ENCODE measurements around the gene MYO1A.
"Not testable (repeated sequence)": the region's sequence is repeated elsewhere in the genome, so short reads cannot be mapped to it uniquely, and the experiment has no call there.

The MYO1A gene

DNA sequence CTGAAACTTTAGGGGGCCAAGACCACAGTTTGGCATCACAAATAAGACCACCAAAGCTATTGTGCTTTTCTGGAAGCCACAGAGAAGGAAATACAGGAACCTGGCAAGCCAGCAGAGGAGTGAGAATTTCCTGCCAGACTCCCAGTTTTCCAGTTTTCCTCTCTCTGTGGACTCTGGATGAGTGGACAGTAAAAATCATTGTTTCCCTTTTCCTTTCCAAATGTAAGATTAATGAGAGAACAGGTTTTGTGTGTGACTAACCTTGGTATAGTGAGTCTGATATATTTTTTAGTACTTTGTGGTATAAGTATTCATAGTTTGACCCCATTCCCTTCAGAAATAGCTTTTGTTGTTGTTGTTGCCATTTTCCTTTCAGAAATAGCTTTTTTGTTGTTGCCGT, 31.0 kb downstream of the MYO1A start:
- no peak for DNase-seq
- Histone ChIP-seq H3K27ac (ENCODE audit: insufficient read depth, low read length, poor library complexity, severe bottlenecking) (no peak overlapping the region), H3K36me3 (ENCODE audit: control insufficient read depth, insufficient read depth, low read length) (no peaks in the 10 kb centered on the region), H3K4me3 (ENCODE audit: insufficient read depth, low read depth, low read length, poor library complexity, severe bottlenecking) (no peak overlapping the region), H3K4me1 (ENCODE audit: control insufficient read depth, insufficient read depth, low read length, poor library complexity, severe bottlenecking) (peaks cover 7% of the 10 kb centered on the region), H3K27me3 (replicated peaks; ENCODE audit: control insufficient read depth, insufficient read depth, low read length, poor library complexity, severe bottlenecking) (no peaks in the 10 kb centered on the region), H3K9me3 (ENCODE audit: control insufficient read depth, low read length) (no peaks in the 10 kb centered on the region)

- not testable (repeated sequence) for H3K4me1 ChIP-seq (ENCODE audit: control insufficient read depth, insufficient read depth, low read length, poor library complexity, severe bottlenecking); H3K4me3 ChIP-seq (ENCODE audit: insufficient read depth, low read depth, low read length, poor library complexity, severe bottlenecking); H3K9me3 ChIP-seq (ENCODE audit: control insufficient read depth, low read length); DNase-seq; H3K36me3 ChIP-seq (ENCODE audit: control insufficient read depth, insufficient read depth, low read length); H3K27ac ChIP-seq (ENCODE audit: insufficient read depth, low read length, poor library complexity, severe bottlenecking); H3K27me3 ChIP-seq (replicated peaks; ENCODE audit: control insufficient read depth, insufficient read depth, low read length, poor library complexity, severe bottlenecking)
These were observed 31.6 kb downstream of the MYO1A start for GRCh38 chr12:57018353-57018752.

DNA sequence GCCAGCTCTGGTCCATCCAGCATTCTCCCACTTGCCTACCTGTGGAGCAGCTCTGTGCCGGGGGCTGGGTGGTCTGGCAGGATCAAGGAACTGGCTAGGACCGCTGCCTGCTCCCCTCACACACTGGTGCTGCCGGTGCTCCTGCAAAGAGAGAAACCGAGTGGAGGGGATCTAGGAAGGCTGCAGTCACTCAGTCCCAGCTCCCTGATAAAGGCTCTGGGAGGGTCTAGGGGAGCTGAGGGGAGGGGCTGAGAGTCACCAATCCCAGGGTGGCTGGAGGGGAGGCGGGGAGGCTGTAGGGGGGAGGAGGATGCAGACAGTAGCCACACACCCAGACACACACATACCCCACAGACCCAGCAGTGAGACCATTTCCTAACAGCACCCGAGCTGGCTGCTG, 33.6 kb downstream of the MYO1A start, which contains the start of gene TAC3:
Gene TAC3 (minus strand): TSS at position 182 of the 400 bp plus-strand sequence. CDS start 732 bp downstream, outside the sequence.
- DNase-seq = no peak
- no peaks in the 10 kb centered on the region for H3K27me3 ChIP-seq (replicated peaks; ENCODE audit: control insufficient read depth, insufficient read depth, low read length, poor library complexity, severe bottlenecking)
- H3K4me1 ChIP-seq (ENCODE audit: control insufficient read depth, insufficient read depth, low read length, poor library complexity, severe bottlenecking) = peaks cover 13% of the 10 kb centered on the region
- H3K4me3 ChIP-seq (ENCODE audit: insufficient read depth, low read depth, low read length, poor library complexity, severe bottlenecking) = no peak within 1 kb of the TSS
- no peak within 1 kb of the TSS for H3K27ac ChIP-seq (ENCODE audit: insufficient read depth, low read length, poor library complexity, severe bottlenecking)
- H3K36me3 ChIP-seq (ENCODE audit: control insufficient read depth, insufficient read depth, low read length) = no peaks in the 10 kb centered on the region
- H3K9me3 ChIP-seq (ENCODE audit: control insufficient read depth, low read length) = no peaks in the 10 kb centered on the region

DNA sequence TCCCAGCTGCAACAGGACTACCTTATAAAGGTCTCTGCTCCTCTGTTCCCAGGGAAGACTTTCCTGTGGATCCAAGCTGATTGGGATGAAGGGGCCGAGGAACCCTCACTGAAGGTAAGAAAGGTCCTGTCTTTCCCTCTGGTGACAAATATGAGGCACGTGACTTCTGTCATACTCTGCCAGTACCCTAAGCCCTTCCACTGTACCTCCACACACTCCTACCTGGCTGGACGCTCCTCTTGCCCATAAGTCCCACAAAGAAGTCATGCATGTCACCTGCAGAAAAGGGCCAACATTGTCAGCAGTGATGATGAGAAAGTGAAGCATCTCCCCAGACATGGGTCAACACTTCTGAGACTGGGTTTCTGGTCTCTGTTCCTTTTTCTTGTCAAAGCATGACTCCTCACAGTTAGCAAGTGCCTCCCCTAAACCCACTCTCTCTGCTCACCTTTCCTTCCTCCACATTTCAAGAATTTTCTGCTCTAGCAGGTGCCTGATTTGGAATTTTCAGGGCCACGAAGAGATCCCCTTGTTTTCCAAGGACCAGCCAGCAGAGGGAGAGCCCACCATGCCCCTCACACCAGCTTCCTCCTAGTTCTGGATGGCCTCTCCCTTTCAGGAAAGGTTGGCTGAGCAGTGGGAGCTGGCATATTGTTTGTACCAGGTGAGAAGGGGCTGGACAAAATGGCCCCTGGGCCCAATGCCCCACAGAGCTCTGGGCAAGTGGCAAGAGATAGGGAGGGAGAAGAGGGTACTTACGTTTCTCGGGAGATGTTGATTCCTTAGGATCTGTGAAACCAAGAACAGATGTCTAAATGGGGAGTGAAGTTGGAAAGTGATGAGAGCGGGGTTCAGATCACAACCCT, 37.1 kb downstream of the MYO1A start:
- peaks cover 6% of the 10 kb centered on the region for H3K4me1 ChIP-seq (ENCODE audit: control insufficient read depth, insufficient read depth, low read length, poor library complexity, severe bottlenecking)
- H3K9me3 ChIP-seq (ENCODE audit: control insufficient read depth, low read length) = no peaks in the 10 kb centered on the region
- DNase-seq = no peak
- no peaks in the 10 kb centered on the region for H3K36me3 ChIP-seq (ENCODE audit: control insufficient read depth, insufficient read depth, low read length)
- H3K27ac ChIP-seq (ENCODE audit: insufficient read depth, low read length, poor library complexity, severe bottlenecking) = no peak overlapping the region
- no peaks in the 10 kb centered on the region for H3K27me3 ChIP-seq (replicated peaks; ENCODE audit: control insufficient read depth, insufficient read depth, low read length, poor library complexity, severe bottlenecking)
- no peak overlapping the region for H3K4me3 ChIP-seq (ENCODE audit: insufficient read depth, low read depth, low read length, poor library complexity, severe bottlenecking)

GRCh38 chr12:57011438-57012424, 38.2 kb downstream of the MYO1A start:
- no peak for DNase-seq
- Histone ChIP-seq H3K36me3 (ENCODE audit: control insufficient read depth, insufficient read depth, low read length) (no peaks in the 10 kb centered on the region), H3K27ac (ENCODE audit: insufficient read depth, low read length, poor library complexity, severe bottlenecking) (peak overlapping the region; percentile 45), H3K4me1 (ENCODE audit: control insufficient read depth, insufficient read depth, low read length, poor library complexity, severe bottlenecking) (peaks cover 8% of the 10 kb centered on the region), H3K27me3 (replicated peaks; ENCODE audit: control insufficient read depth, insufficient read depth, low read length, poor library complexity, severe bottlenecking) (no peaks in the 10 kb centered on the region), H3K9me3 (ENCODE audit: control insufficient read depth, low read length) (no peaks in the 10 kb centered on the region), H3K4me3 (ENCODE audit: insufficient read depth, low read depth, low read length, poor library complexity, severe bottlenecking) (no peak overlapping the region)

DNA sequence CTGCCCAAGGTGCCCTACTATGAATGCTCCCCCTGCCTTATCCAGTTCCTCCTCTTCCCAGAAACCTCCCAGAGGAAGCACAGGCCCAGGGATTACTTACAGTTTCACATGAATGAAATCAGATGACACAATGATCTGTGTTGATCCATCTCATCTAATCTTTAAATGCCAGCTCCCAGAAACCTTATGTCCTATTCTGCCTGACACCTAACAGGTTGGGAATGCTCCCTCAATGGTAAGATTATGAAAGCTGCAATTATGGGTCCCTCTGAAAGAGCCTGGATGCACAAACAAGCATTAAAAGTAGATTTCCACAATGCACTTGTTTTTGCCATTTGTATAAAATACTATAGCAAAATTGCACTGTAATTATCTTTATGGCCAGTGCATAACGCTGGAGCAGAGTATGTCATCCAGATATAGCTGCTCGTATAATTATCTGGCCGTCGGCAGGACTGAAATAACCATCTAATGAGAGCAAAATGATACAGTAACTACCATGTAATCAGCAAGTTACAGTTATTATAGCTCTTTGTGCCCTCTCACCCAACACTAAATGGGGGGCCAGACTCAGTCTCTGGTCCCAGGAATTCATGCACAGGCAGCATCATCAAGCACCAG, 39.2 kb downstream of the MYO1A start:
- H3K9me3 ChIP-seq (ENCODE audit: control insufficient read depth, low read length) = no peaks in the 10 kb centered on the region
- H3K4me1 ChIP-seq (ENCODE audit: control insufficient read depth, insufficient read depth, low read length, poor library complexity, severe bottlenecking) = peaks cover 11% of the 10 kb centered on the region
- no peaks in the 10 kb centered on the region for H3K27me3 ChIP-seq (replicated peaks; ENCODE audit: control insufficient read depth, insufficient read depth, low read length, poor library complexity, severe bottlenecking)
- no peak for DNase-seq
- H3K4me3 ChIP-seq (ENCODE audit: insufficient read depth, low read depth, low read length, poor library complexity, severe bottlenecking) = no peak overlapping the region
- peak overlapping the region; percentile 45 for H3K27ac ChIP-seq (ENCODE audit: insufficient read depth, low read length, poor library complexity, severe bottlenecking)
- no peaks in the 10 kb centered on the region for H3K36me3 ChIP-seq (ENCODE audit: control insufficient read depth, insufficient read depth, low read length)

GRCh38 chr12:57009949-57010626, 39.8 kb downstream of the MYO1A start:
- peaks cover 17% of the 10 kb centered on the region for H3K4me1 ChIP-seq (ENCODE audit: control insufficient read depth, insufficient read depth, low read length, poor library complexity, severe bottlenecking)
- H3K27ac ChIP-seq (ENCODE audit: insufficient read depth, low read length, poor library complexity, severe bottlenecking) = no peak overlapping the region
- H3K36me3 ChIP-seq (ENCODE audit: control insufficient read depth, insufficient read depth, low read length) = no peaks in the 10 kb centered on the region
- no peaks in the 10 kb centered on the region for H3K9me3 ChIP-seq (ENCODE audit: control insufficient read depth, low read length)
- no peak for DNase-seq
- no peak overlapping the region for H3K4me3 ChIP-seq (ENCODE audit: insufficient read depth, low read depth, low read length, poor library complexity, severe bottlenecking)
- no peaks in the 10 kb centered on the region for H3K27me3 ChIP-seq (replicated peaks; ENCODE audit: control insufficient read depth, insufficient read depth, low read length, poor library complexity, severe bottlenecking)

DNA sequence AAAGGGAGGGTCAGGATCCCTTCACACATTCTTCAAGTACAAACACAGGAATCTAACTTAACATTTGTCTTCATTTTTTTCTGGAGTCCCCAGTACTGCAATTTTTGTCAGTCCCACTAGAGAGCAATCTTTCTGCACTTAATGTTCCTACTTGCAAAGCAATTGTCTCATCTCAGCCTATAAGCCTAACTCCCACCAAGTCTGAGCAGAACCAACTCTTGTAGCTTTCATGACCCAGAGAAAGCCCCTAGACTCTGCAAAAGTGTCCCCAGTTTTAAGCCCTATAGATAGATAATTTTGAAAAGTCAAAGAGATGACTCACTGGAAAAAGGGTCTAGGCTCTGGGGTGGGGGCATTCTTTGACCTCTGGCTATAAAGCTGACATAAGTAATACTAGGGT, 41.8 kb downstream of the MYO1A start:
- Histone ChIP-seq H3K9me3 (ENCODE audit: control insufficient read depth, low read length) (no peaks in the 10 kb centered on the region), H3K4me1 (ENCODE audit: control insufficient read depth, insufficient read depth, low read length, poor library complexity, severe bottlenecking) (peaks cover 17% of the 10 kb centered on the region), H3K27me3 (replicated peaks; ENCODE audit: control insufficient read depth, insufficient read depth, low read length, poor library complexity, severe bottlenecking) (no peaks in the 10 kb centered on the region), H3K27ac (ENCODE audit: insufficient read depth, low read length, poor library complexity, severe bottlenecking) (no peak overlapping the region), H3K4me3 (ENCODE audit: insufficient read depth, low read depth, low read length, poor library complexity, severe bottlenecking) (no peak overlapping the region), H3K36me3 (ENCODE audit: control insufficient read depth, insufficient read depth, low read length) (peaks cover 9% of the 10 kb centered on the region)
- DNase-seq = no peak

- Histone ChIP-seq H3K27me3 (replicated peaks; ENCODE audit: control insufficient read depth, insufficient read depth, low read length, poor library complexity, severe bottlenecking) (no peaks in the 10 kb centered on the region), H3K9me3 (ENCODE audit: control insufficient read depth, low read length) (no peaks in the 10 kb centered on the region), H3K36me3 (ENCODE audit: control insufficient read depth, insufficient read depth, low read length) (peaks cover 19% of the 10 kb centered on the region), H3K4me3 (ENCODE audit: insufficient read depth, low read depth, low read length, poor library complexity, severe bottlenecking) (peak overlapping the region; percentile 16), H3K27ac (ENCODE audit: insufficient read depth, low read length, poor library complexity, severe bottlenecking) (peak overlapping the region; percentile 34), H3K4me1 (ENCODE audit: control insufficient read depth, insufficient read depth, low read length, poor library complexity, severe bottlenecking) (peaks cover 16% of the 10 kb centered on the region)
- DNase-seq = no peak
These were observed 43.0 kb downstream of the MYO1A start for GRCh38 chr12:57006809-57007475.
